BLaER1 (cell line): ENCODE data around the gene CAST.

Experiments
- H3K27ac ChIP-seq: shearing (Covaris generic); formaldehyde crosslinking; 2 replicates; pipeline ENCODE4 v1.8.1; 2022
- H3K27me3 ChIP-seq: shearing (Covaris generic); formaldehyde crosslinking; 2 replicates; pipeline ENCODE4 v1.8.1; 2022
- H3K36me3 ChIP-seq: shearing (Covaris generic); formaldehyde crosslinking; 2 replicates; pipeline ENCODE4 v1.8.1; 2022
- H3K4me1 ChIP-seq: shearing (Covaris generic); formaldehyde crosslinking; 2 replicates; pipeline ENCODE4 v1.8.1; 2022
- H3K4me2 ChIP-seq: shearing (Covaris generic); formaldehyde crosslinking; 2 replicates; pipeline ENCODE4 v1.8.1; 2022
- H3K4me3 ChIP-seq: shearing (Covaris generic); formaldehyde crosslinking; 2 replicates; pipeline ENCODE4 v1.8.1; 2022
- H3K9ac ChIP-seq: shearing (Covaris generic); formaldehyde crosslinking; 2 replicates; pipeline ENCODE4 v1.8.1; 2022
- H3K9me3 ChIP-seq: shearing (Covaris generic); formaldehyde crosslinking; 2 replicates; pipeline ENCODE4 v1.8.1; 2022
- H4K20me1 ChIP-seq: shearing (Covaris generic); formaldehyde crosslinking; 2 replicates; pipeline ENCODE4 v1.8.1; 2022
- Cebpa-rat ChIP-seq: shearing (Covaris generic); IDR thresholded peaks from 2 replicates; pipeline ENCODE4 v1.8.1; 2022

The CAST gene

DNA sequence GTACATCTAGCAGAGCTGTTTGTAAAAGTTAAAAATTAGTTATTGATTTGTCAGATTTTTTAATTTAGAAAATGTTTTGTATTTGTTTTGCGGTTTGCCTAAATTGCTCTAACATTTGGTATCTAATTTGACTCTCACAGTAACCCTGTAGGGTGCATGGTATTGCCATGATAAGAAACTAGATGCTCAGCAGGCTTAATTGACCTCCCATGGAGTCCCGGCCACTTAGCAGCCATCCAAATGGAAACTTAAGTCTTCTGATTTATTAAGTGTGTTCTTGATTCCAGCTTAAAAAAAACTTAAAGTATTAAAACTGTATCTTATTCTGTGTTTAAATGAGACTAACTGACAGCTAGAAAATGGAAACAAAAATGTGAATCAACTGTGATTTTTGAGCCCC, 54.5 kb downstream of the CAST start:
- Histone ChIP-seq H3K4me3 (no peak overlapping the region), H3K9me3 (no peaks in the 10 kb centered on the region), H3K9ac (no peak overlapping the region), H3K36me3 (no peaks in the 10 kb centered on the region; the same call in 1 of the 2 replicates), H3K27me3 (no peaks in the 10 kb centered on the region), H4K20me1 (peaks cover 15% of the 10 kb centered on the region), H3K4me1 (peaks cover 11% of the 10 kb centered on the region), H3K27ac (no peak overlapping the region), H3K4me2 (no peak overlapping the region)
- no peak for TF ChIP-seq Cebpa-rat

DNA sequence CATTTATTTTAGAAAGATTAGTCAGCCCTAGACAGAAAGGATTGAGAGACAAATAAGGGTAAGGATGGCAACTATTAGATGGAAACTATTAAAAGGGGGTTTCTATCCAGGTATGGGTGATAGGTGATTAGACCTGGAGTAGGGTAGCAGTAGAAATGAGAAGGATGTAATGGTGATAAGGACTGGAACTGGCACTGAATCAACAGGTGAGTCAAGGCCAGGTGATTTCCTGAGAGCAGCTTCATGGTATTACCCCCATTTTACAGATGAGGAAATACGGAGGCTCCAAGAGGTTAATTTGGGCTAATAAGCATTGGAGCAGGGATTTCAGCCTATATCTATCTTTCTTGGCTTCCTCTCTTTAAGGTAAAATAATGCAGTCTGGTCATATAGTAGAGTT, 55.7 kb downstream of the CAST start:
- Histone ChIP-seq H3K4me2 (no peak overlapping the region), H3K27ac (no peak overlapping the region), H4K20me1 (peaks cover 16% of the 10 kb centered on the region), H3K4me1 (peaks cover 11% of the 10 kb centered on the region), H3K9ac (no peak overlapping the region), H3K27me3 (no peaks in the 10 kb centered on the region), H3K4me3 (no peak overlapping the region), H3K36me3 (no peaks in the 10 kb centered on the region), H3K9me3 (no peaks in the 10 kb centered on the region)
- no peak for TF ChIP-seq Cebpa-rat

DNA sequence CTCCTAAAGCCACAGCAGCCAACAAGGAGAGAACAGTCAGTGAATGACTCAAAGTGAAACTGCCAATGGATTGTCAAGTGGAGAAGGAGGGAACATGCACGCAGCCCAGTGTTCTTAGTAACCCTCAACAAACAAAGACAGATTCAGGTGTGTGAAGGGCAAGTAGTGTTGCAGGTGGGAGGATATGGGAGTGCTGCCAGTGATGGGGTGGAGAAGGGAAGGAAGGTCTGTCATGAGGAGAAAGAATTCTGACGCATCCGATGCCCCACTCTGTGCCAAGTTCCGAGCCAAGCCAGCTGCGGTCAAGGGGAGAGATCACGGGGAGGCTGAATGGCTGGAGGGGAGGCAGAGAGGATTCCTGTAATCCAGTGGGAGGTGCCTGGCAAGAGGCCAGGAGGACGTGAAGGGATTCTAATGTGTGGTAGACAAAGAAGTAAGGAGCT, 56.5 kb downstream of the CAST start:
- H3K9me3 ChIP-seq: no peaks in the 10 kb centered on the region
- no peak overlapping the region for H3K27ac ChIP-seq
- no peak overlapping the region for H3K4me2 ChIP-seq

DNA sequence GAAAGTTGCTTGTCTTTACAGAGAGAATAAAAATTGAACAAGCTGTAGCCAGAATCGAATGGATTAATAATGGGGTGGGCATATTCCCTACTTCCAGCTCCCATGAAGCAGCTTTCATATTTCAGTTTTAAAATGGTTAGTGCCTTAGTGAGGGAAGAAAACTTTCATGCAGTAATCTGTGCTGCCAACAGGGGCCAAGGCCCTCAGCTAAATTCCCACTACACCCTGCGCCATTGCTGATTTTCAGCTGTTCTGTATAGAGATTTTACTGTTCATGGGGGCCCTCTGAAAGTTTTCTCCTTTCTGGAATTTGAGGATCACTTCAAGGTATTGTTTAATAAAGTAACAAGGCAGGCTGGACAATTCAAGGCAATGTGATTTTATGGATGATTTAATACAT, 58.2 kb downstream of the CAST start:
- H3K9ac ChIP-seq: no peak overlapping the region
- H3K4me1 ChIP-seq: no peaks in the 10 kb centered on the region
- H3K36me3 ChIP-seq: peaks cover 14% of the 10 kb centered on the region
- H3K4me2 ChIP-seq: no peak overlapping the region
- H3K27ac ChIP-seq: no peak overlapping the region
- no peaks in the 10 kb centered on the region for H3K27me3 ChIP-seq
- H4K20me1 ChIP-seq: peaks cover 16% of the 10 kb centered on the region
- no peak overlapping the region for H3K4me3 ChIP-seq
- no peaks in the 10 kb centered on the region for H3K9me3 ChIP-seq
- TF ChIP-seq Cebpa-rat: no peak

More for the DNA sequence above, 56.5 kb downstream of the CAST start:
- no peak overlapping the region for H3K9ac ChIP-seq
- no peak overlapping the region for H3K4me3 ChIP-seq
- TF ChIP-seq Cebpa-rat: no peak
- no peaks in the 10 kb centered on the region for H3K36me3 ChIP-seq
- no peaks in the 10 kb centered on the region for H3K27me3 ChIP-seq
- peaks cover 16% of the 10 kb centered on the region for H4K20me1 ChIP-seq
- H3K4me1 ChIP-seq: peaks cover 11% of the 10 kb centered on the region

DNA sequence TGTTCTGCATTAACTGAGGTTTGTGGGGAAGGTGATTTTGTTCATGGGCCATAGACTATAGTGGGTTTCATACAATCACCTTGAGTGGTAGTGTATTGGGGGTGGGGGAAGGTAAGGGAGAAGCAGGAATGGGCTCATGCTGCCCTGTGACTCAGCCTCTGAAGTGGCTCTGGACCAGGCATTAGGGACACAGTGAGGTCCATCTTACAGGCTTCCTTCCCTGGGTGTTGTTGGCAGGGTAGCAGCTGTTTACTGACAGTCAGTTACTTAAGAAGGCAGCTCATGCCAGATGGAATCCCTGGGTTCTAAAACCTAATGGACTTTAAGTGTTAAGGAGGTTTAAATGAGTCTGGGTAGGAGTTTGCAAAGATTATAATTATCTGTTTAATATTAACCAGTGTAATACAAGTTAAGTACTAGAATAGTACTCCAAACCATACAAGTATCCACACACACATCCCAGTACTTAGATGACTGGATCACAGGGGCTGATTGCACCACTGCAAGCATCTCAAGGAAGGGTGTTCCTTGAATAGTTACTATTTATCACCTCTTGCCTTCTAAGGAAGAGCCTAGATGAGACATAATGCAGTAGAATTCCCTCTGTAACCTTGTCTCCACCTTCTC, 59.3 kb downstream of the CAST start:
- Histone ChIP-seq H4K20me1 (peaks cover 16% of the 10 kb centered on the region), H3K27me3 (no peaks in the 10 kb centered on the region), H3K27ac (no peak overlapping the region), H3K4me2 (no peak overlapping the region), H3K4me3 (no peak overlapping the region), H3K9me3 (no peaks in the 10 kb centered on the region), H3K36me3 (peaks cover 14% of the 10 kb centered on the region), H3K9ac (no peak overlapping the region), H3K4me1 (no peaks in the 10 kb centered on the region)
- TF ChIP-seq Cebpa-rat: no peak

DNA sequence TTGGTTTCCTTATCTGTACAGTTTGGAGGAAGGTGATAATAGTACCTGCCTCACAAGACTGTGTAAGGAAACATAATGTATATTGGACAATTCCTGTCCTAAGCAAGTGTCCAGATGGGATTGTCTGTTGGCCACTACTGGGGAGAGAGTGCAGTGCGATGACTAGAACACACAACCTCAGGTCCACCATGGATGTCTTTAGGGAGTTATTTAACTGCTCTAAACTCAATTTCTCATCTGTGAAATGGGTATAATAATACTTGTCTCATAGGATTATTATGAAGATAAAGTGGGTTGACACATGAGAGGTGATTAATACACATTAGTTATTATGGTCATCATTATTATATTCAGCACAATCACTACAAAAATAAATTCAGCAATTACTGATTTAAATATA, 63.1 kb downstream of the CAST start:
- no peaks in the 10 kb centered on the region for H3K9me3 ChIP-seq
- H3K9ac ChIP-seq: no peak overlapping the region
- no peak overlapping the region for H3K4me3 ChIP-seq
- no peaks in the 10 kb centered on the region for H3K27me3 ChIP-seq
- no peaks in the 10 kb centered on the region for H3K4me1 ChIP-seq
- no peak overlapping the region for H3K4me2 ChIP-seq
- peaks cover 16% of the 10 kb centered on the region for H4K20me1 ChIP-seq
- H3K36me3 ChIP-seq: peaks cover 30% of the 10 kb centered on the region
- TF ChIP-seq Cebpa-rat: no peak
- no peak overlapping the region for H3K27ac ChIP-seq

DNA sequence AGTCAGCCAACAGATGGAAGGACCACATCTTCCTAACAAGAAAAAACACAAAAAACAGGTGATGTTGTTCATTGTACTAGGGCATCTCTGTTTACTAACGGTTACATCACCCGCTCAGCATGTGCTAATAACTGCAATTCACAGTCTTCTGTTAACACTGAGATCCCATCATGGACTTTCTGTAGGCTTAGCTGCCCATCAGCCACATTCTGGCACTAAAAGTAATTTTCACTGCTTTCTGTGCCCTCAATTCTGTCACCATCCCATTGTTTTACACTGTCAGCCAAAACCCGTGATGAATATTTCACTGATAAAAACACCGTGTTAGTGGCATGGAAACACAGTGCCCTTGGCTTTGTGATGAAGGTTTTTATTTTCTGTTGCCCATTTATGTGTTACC, 64.6 kb downstream of the CAST start:
- H3K36me3 ChIP-seq: peaks cover 38% of the 10 kb centered on the region
- TF ChIP-seq Cebpa-rat: no peak
- H3K9ac ChIP-seq: no peak overlapping the region
- no peaks in the 10 kb centered on the region for H3K9me3 ChIP-seq
- H3K4me3 ChIP-seq: no peak overlapping the region
- H4K20me1 ChIP-seq: peaks cover under 1% of the 10 kb centered on the region; the same call in 1 of the 2 replicates
- H3K4me2 ChIP-seq: no peak overlapping the region
- H3K27me3 ChIP-seq: no peaks in the 10 kb centered on the region
- no peak overlapping the region for H3K27ac ChIP-seq
- H3K4me1 ChIP-seq: no peaks in the 10 kb centered on the region

DNA sequence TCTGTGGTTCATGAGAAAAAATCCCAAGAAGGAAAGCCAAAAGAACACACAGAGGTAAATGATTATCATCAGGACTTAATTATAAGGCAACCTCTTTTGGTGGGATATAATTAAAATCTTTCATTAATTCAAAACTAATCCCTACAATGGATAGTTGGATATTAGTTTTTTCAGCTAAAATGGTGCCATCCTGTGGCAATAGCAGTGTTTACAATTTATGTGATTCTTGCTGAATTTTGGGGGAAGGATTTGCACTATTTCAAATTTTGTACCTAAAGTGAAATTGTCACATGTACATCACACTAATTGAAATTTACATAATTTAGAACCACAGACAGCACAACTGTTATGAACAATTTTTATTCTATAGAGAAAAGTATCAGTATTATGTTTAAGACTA, 67.0 kb downstream of the CAST start:
- H3K36me3 ChIP-seq: peaks cover 36% of the 10 kb centered on the region
- H3K27me3 ChIP-seq: no peaks in the 10 kb centered on the region
- no peaks in the 10 kb centered on the region for H3K9me3 ChIP-seq
- H4K20me1 ChIP-seq: no peaks in the 10 kb centered on the region
- H3K4me1 ChIP-seq: peaks cover 2% of the 10 kb centered on the region
- no peak overlapping the region for H3K27ac ChIP-seq
- no peak for TF ChIP-seq Cebpa-rat
- H3K4me2 ChIP-seq: no peak overlapping the region
- no peak overlapping the region for H3K9ac ChIP-seq
- no peak overlapping the region for H3K4me3 ChIP-seq

DNA sequence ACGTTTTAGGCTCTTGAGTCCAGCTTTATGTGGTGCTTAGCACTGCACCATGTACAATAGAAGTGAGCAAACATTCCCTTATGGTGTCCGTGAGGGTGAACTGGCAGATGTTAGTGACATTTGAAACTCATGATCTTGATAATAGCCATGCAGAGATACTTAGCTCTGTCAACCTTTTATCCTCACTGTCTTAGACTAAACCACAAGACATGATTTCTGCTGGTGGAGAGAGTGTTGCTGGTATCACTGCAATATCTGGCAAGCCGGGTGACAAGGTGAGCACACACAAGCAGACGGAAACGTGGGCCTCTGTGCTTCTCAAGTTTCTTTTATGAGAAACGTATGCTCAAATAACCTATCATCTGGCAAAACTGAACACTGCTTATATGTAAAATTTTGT, 68.4 kb downstream of the CAST start:
- Histone ChIP-seq H3K27me3 (no peaks in the 10 kb centered on the region), H3K4me3 (no peak overlapping the region), H3K9me3 (no peaks in the 10 kb centered on the region), H4K20me1 (no peaks in the 10 kb centered on the region), H3K36me3 (peaks cover 25% of the 10 kb centered on the region), H3K4me2 (no peak overlapping the region), H3K4me1 (peaks cover 16% of the 10 kb centered on the region), H3K9ac (no peak overlapping the region), H3K27ac (no peak overlapping the region)
- no peak for TF ChIP-seq Cebpa-rat

DNA sequence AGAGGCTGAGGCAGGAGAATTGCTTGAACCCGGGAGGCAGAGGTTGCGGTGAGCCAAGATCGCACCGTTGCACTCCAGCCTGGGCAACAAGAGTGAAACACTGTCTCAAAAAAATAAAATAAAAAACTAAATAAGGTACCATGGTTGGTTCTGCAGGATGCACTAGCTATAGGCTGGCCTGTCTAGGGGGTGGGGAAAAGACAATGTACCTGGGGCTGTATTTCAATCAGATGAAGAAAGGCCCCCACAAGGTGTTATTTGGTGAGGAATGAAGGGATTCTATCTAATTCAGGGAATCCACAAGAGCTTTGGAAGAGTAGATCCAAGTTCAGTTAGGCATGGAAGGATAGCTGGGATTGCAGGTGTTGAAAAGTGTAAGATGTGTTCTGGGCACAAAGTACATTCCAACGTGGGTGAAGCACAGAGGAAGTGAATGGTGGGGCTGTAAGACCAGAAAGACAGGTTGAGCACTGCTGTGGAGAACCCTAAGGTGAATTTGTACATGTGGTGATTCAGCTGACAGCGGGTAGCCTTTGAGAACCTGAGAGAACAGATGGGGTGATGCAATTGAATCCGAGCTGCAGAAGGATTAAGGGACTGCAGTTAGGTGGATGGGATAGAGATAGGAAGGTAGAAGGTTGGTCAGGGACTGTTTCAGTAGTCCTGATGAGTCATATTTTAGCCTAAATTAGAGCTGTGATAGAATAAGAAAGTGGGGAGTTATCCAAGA, 71.8 kb downstream of the CAST start:
- Histone ChIP-seq H3K27me3 (no peaks in the 10 kb centered on the region), H4K20me1 (no peaks in the 10 kb centered on the region), H3K36me3 (peaks cover 32% of the 10 kb centered on the region), H3K4me2 (no peak overlapping the region), H3K4me3 (no peak overlapping the region), H3K9me3 (no peaks in the 10 kb centered on the region), H3K27ac (no peak overlapping the region), H3K9ac (no peak overlapping the region), H3K4me1 (peaks cover 18% of the 10 kb centered on the region)
- TF ChIP-seq Cebpa-rat: no peak
